Measurements from ENCODE around the gene TICRR. TPM values are rescaled to one million over a fixed set of nuclear protein-coding genes. Genes with fewer than 3 reads are reported as not detected.

TICRR gene
- total RNA-seq, 2 donors from 2014 or later, result under 0.01 TPM; not detected in 1

DNA sequence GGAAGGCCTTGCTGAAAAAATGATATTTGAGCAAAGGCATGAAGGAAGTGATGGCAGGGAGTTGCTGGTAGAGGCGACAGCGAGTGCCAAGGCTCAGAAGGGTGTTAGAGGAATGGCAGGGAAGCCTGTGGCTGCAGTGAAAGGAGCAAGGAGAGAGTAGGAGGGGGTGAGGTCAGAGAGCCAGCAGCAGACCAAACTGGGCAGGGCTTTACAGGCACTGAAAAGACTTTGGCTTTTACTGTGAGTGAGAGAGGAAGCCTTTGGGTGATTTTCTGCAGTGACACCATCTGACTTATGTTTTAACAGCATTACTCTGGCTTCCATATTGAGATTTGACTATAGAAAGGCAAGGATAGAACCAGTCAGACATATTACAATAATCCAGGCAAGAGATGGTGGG is 11.4 kb downstream of the TICRR start:
- Histone ChIP-seq H3K36me3 (replicated peaks in 1 of 2; ENCODE audit: insufficient read depth in 1 of 2, low read depth in 2 of 2) (no peaks in the 10 kb centered on the region), H3K4me1 (no peaks in the 10 kb centered on the region), H3K9me3 (no peaks in the 10 kb centered on the region), H3K27me3 (no peaks in the 10 kb centered on the region), H3K27ac (no peak overlapping the region), H3K4me3 (no peak overlapping the region)
- ATAC-seq (no peak), DNase-seq (no peak)
- TF ChIP-seq POLR2A (IDR thresholded peaks at IDR 0.05), result no peak
- TF ChIP-seq, protein P1, sequence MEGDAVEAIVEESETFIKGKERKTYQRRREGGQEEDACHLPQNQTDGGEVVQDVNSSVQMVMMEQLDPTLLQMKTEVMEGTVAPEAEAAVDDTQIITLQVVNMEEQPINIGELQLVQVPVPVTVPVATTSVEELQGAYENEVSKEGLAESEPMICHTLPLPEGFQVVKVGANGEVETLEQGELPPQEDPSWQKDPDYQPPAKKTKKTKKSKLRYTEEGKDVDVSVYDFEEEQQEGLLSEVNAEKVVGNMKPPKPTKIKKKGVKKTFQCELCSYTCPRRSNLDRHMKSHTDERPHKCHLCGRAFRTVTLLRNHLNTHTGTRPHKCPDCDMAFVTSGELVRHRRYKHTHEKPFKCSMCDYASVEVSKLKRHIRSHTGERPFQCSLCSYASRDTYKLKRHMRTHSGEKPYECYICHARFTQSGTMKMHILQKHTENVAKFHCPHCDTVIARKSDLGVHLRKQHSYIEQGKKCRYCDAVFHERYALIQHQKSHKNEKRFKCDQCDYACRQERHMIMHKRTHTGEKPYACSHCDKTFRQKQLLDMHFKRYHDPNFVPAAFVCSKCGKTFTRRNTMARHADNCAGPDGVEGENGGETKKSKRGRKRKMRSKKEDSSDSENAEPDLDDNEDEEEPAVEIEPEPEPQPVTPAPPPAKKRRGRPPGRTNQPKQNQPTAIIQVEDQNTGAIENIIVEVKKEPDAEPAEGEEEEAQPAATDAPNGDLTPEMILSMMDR (IDR thresholded peaks at IDR 0.05), result no peak
- intact Hi-C loops (cut with DNase I), result no loop called here
- 97 to 98% methylated on average over 2 of the region's 2 CpGs for WGBS, 2 donors

DNA sequence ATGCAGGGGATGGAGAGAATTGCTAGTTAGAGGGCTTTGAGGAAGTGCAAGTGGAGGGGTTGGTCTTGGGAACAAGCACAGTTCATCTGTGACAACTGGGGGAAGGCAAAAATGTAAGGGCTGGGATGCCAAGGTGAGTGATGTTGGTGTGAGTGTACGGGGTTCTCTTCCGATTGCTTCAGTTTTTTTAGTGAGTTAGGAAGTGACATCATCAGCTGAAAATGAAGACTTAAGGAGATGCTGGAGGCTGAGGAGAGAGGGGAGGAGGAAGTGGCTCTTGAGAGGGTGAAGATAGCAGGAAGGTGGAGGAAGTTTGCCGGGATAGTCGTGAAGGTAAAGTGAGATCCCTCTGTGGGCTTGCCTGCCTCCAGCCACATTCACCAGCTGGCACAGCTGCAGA is 12.7 kb downstream of the TICRR start:
- WGBS, 2 donors, result 64 to 84% methylated on average over 4 of the region's 4 CpGs
- Histone ChIP-seq H3K4me1 (no peaks in the 10 kb centered on the region), H3K27ac (no peak overlapping the region), H3K4me3 (no peak overlapping the region), H3K9me3 (no peaks in the 10 kb centered on the region), H3K36me3 (replicated peaks in 1 of 2; ENCODE audit: insufficient read depth in 1 of 2, low read depth in 2 of 2) (no peaks in the 10 kb centered on the region), H3K27me3 (no peaks in the 10 kb centered on the region)
- ATAC-seq (no peak), DNase-seq (no peak)
- intact Hi-C loops (cut with DNase I), result no loop called here
- TF ChIP-seq POLR2A (IDR thresholded peaks at IDR 0.05), result no peak
- TF ChIP-seq, protein P1 (IDR thresholded peaks at IDR 0.05), result no peak

DNA sequence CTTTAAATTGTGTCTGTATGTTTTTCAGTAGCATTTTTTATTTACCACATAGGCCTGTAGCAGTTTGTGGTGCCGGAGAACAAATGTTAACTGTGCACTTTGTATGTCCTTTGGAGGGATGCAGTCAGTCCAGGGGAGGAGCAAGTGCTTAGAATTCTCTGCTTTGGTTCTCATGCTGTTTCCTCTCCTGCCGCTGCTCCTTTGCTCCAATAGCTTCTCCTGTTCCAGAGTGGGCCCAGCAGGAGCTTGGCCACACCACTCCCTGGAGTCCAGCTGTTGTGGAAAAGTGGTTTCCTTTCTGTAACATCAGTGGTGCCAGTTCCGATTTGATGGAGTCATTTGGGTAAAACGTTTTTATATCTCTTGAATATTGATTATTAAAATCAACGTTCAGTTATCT is 16.6 kb downstream of the TICRR start:
- DNase-seq (no peak), ATAC-seq (no peak)
- H3K27me3 ChIP-seq, result no peaks in the 10 kb centered on the region
- TF ChIP-seq POLR2A (IDR thresholded peaks at IDR 0.05), result no peak
- TF ChIP-seq, protein P1 (IDR thresholded peaks at IDR 0.05), result no peak
- H3K4me1 ChIP-seq, result no peaks in the 10 kb centered on the region
- no peak overlapping the region for H3K4me3 ChIP-seq
- no peaks in the 10 kb centered on the region for H3K9me3 ChIP-seq
- intact Hi-C loops (cut with DNase I), result no loop called here
- no peak overlapping the region for H3K27ac ChIP-seq
- no peaks in the 10 kb centered on the region for H3K36me3 ChIP-seq (replicated peaks in 1 of 2; ENCODE audit: insufficient read depth in 1 of 2, low read depth in 2 of 2)
- WGBS, 2 donors, result 65 to 69% methylated on average over 5 of the region's 5 CpGs

DNA sequence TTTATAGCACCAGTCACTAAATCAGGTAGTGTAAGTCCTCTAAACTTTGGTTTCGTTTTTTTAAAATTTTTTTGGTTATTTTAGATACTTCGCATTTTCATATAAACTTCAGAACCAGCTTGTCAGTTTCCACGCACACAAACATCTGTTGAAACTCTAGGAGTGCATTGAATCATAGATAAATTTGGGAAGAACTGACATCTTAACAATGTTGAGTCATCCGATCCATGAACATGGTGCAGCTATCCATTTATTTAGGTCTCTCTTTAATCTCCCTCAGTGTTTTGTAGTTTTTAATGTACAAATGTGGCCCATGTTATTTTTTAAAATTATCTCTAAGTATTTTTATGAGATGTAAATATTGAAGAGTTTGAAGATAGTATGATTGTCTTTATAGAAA is 17.7 kb downstream of the TICRR start:
- no peak for DNase-seq
- H3K27ac ChIP-seq, result no peak overlapping the region
- H3K36me3 ChIP-seq (replicated peaks in 1 of 2; ENCODE audit: insufficient read depth in 1 of 2, low read depth in 2 of 2), result no peaks in the 10 kb centered on the region
- no peak overlapping the region for H3K4me3 ChIP-seq
- no peaks in the 10 kb centered on the region for H3K4me1 ChIP-seq
- WGBS, 2 donors, result 85 to 88% methylated on average over 4 of the region's 4 CpGs
- intact Hi-C loops (cut with DNase I), result no loop called here
- no peaks in the 10 kb centered on the region for H3K9me3 ChIP-seq
- no peak for TF ChIP-seq POLR2A (IDR thresholded peaks at IDR 0.05)
- TF ChIP-seq, protein P1 (IDR thresholded peaks at IDR 0.05), result no peak
- ATAC-seq, result no peak
- no peaks in the 10 kb centered on the region for H3K27me3 ChIP-seq

DNA sequence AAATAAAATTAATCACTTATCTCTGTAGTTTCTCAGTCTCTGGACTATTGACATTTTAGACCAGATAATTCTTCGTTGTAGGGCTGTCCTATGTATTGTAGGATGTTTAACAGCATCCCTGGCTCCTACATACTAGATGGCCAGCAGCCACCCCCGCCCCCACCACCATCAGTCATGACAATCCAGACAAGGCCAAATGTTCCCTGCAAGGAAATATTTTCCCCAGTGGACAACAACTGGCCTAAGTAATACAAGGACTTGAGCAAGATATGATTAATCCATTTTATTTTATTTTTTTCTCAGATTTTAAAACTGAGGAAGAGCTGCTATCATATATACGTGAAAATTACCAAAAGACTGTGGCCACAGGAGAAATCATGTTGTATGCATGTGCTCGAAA is 23.8 kb downstream of the TICRR start:
- WGBS, 2 donors, result 89 to 95% methylated on average over 4 of the region's 4 CpGs
- TF ChIP-seq POLR2A (IDR thresholded peaks at IDR 0.05), result no peak
- TF ChIP-seq, protein P1 (IDR thresholded peaks at IDR 0.05), result no peak
- no peaks in the 10 kb centered on the region for H3K36me3 ChIP-seq (replicated peaks in 1 of 2; ENCODE audit: insufficient read depth in 1 of 2, low read depth in 2 of 2)
- H3K4me3 ChIP-seq, result no peak overlapping the region
- no peaks in the 10 kb centered on the region for H3K4me1 ChIP-seq
- intact Hi-C loops (cut with DNase I), result no loop called here
- no peaks in the 10 kb centered on the region for H3K27me3 ChIP-seq
- no peaks in the 10 kb centered on the region for H3K9me3 ChIP-seq
- no peak overlapping the region for H3K27ac ChIP-seq
- DNase-seq (no peak), ATAC-seq (no peak)
